Neural progenitor cell (in vitro differentiated cells): ENCODE results near the gene MYOF. TPM values are rescaled to one million over a fixed set of nuclear protein-coding genes. Genes with fewer than 3 reads are reported as not detected.

ENCODE experiments used
- DNase-seq: peaks from one replicate; pipeline ENCODE4 v3.0.0-alpha.2; 2016; ENCODE audit warnings: low spot score
- H2AFZ ChIP-seq: fragments of 200-600 bp; sonication (generic); replicated peaks from 2 replicates; pipeline ENCODE4 v1.6.1; 2016; ENCODE audit warnings: antibody characterized with exemption
- H3F3A ChIP-seq: fragments of 200-600 bp; sonication (generic); 2 replicates; pipeline ENCODE4 v1.6.1; 2016; ENCODE audit warnings: antibody characterized with exemption, low read depth
- H3K27ac ChIP-seq: fragments of 200-600 bp; sonication (generic); 2 replicates; pipeline ENCODE4 v1.5.1; 2016; ENCODE audit warnings: mild to moderate bottlenecking
- H3K27me3 ChIP-seq: fragments of 200-600 bp; sonication (generic); 2 replicates; pipeline ENCODE4 v1.6.1; 2016; ENCODE audit warnings: mild to moderate bottlenecking, moderate library complexity
- H3K36me3 ChIP-seq: fragments of 200-600 bp; sonication (generic); 2 replicates; pipeline ENCODE4 v1.5.1; 2016
- H3K4me1 ChIP-seq: fragments of 200-600 bp; sonication (generic); 2 replicates; pipeline ENCODE4 v1.6.1; 2016; ENCODE audit warnings: mixed run types
- H3K4me2 ChIP-seq: fragments of 200-600 bp; sonication (generic); 2 replicates; pipeline ENCODE4 v1.6.1; 2016
- H3K4me3 ChIP-seq: fragments of 200-600 bp; sonication (generic); 2 replicates; pipeline ENCODE4 v1.5.1; 2016
- H3K79me2 ChIP-seq: fragments of 200-600 bp; sonication (generic); 2 replicates; pipeline ENCODE4 v1.6.1; 2016; ENCODE audit warnings: low read depth
- H3K9ac ChIP-seq: fragments of 200-600 bp; sonication (generic); 2 replicates; pipeline ENCODE4 v1.6.1; 2016
- H3K9me3 ChIP-seq: fragments of 200-600 bp; sonication (generic); 2 replicates; pipeline ENCODE4 v1.5.1; 2016; ENCODE audit warnings: low read depth
- H4K20me1 ChIP-seq: fragments of 200-600 bp; sonication (generic); 2 replicates; pipeline ENCODE4 v1.6.1; 2016; ENCODE audit warnings: low read depth
- H3K27ac Mint-ChIP-seq: 3 replicates; pipeline ENCODE4 v1.8.0; 2021; ENCODE audit warnings: mixed read lengths
- H3K27me3 Mint-ChIP-seq: 2 replicates; pipeline ENCODE4 v1.8.0; 2022; ENCODE audit warnings: low read depth, mild to moderate bottlenecking, inconsistent platforms, moderate library complexity, mixed read lengths; ENCODE audit not compliant: insufficient read depth
- H3K36me3 Mint-ChIP-seq: 3 replicates; pipeline ENCODE4 v1.8.0; 2021; ENCODE audit warnings: mixed read lengths
- H3K4me1 Mint-ChIP-seq: 3 replicates; pipeline ENCODE4 v1.8.0; 2021; ENCODE audit warnings: mixed read lengths
- H3K4me3 Mint-ChIP-seq: 3 replicates; pipeline ENCODE4 v1.8.0; 2021; ENCODE audit warnings: mild to moderate bottlenecking, moderate library complexity, mixed read lengths
- H3K9me3 Mint-ChIP-seq: 3 replicates; pipeline ENCODE4 v1.8.0; 2020; ENCODE audit warnings: mixed read lengths
- CTCF ChIP-seq: fragments of 200-600 bp; sonication (generic); IDR thresholded peaks from 2 replicates; pipeline ENCODE4 v1.5.1; 2017; ENCODE audit warnings: antibody characterized with exemption, mild to moderate bottlenecking
- EZH2 ChIP-seq: fragments of 200-600 bp; sonication (generic); IDR thresholded peaks from 2 replicates; pipeline ENCODE4 v1.6.1; 2017; ENCODE audit warnings: antibody characterized with exemption, mild to moderate bottlenecking, moderate library complexity
- EZH2phosphoT487 ChIP-seq: fragments of 200-600 bp; sonication (generic); IDR thresholded peaks from 2 replicates; pipeline ENCODE4 v1.6.1; 2017; ENCODE audit warnings: antibody characterized with exemption
- total RNA-seq: library from RNA; depleted of rRNA; stranded (reverse); fragments of >200 nt; gene quantifications from 2 replicates; pipeline ENCODE4 v1.2.3, GENCODE V29; 2015; ENCODE audit warnings: low replicate concordance

MYOF gene
- total RNA-seq, 1 donor from 2014 or later, result 1.6 TPM

GRCh38 chr10:93334901-93335327, 147.2 kb downstream of the MYOF start:
- no peak overlapping the region for H3K4me2 ChIP-seq
- H4K20me1 ChIP-seq, result no peaks in the 10 kb centered on the region
- H3K27ac Mint-ChIP-seq, result no peak overlapping the region
- no peak overlapping the region for H3K4me3 Mint-ChIP-seq
- H3K9ac ChIP-seq, result no peak overlapping the region
- no peaks in the 10 kb centered on the region for H3K27me3 ChIP-seq
- no peaks in the 10 kb centered on the region for H3K36me3 Mint-ChIP-seq
- H3K79me2 ChIP-seq, result no peaks in the 10 kb centered on the region
- H3K27ac ChIP-seq, result no peak overlapping the region
- no peak overlapping the region for H2AFZ ChIP-seq
- H3K9me3 ChIP-seq, result no peaks in the 10 kb centered on the region
- H3K27me3 Mint-ChIP-seq, result no peaks in the 10 kb centered on the region
- no peak overlapping the region for H3K4me3 ChIP-seq
- no peaks in the 10 kb centered on the region for H3K9me3 Mint-ChIP-seq
- H3K4me1 ChIP-seq, result peaks cover 9% of the 10 kb centered on the region
- H3F3A ChIP-seq, result peaks cover 4% of the 10 kb centered on the region
- H3K4me1 Mint-ChIP-seq, result no peaks in the 10 kb centered on the region
- DNase-seq, result no peak
- no peak for TF ChIP-seq CTCF
- no peak for TF ChIP-seq EZH2phosphoT487
- TF ChIP-seq EZH2, result no peak
- H3K36me3 ChIP-seq, result no peaks in the 10 kb centered on the region

DNA sequence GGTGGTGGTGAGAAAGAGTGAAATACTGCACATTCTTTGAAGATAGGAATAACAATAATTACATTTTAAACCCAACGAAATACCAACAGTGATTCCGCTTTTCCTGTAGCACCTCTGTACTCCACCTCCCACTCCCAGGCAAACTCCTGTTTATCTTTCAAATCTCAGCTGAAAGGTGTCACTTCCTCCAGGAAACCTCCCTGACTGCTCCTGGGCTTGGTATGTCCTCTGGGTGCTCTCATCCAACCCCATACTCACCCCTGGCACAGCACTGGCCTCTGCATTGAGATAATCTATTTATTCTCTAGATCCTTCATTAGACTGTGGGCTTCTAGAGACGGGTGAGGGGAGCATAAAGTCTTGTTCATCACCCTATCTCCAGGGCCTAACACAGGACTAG, 148.0 kb downstream of the MYOF start:
- Histone ChIP-seq H3K36me3 (no peaks in the 10 kb centered on the region), H3K4me1 (peaks cover 9% of the 10 kb centered on the region), H3K27me3 (no peaks in the 10 kb centered on the region), H3K79me2 (no peaks in the 10 kb centered on the region), H3K27ac (no peak overlapping the region), H3K4me3 (no peak overlapping the region), H2AFZ (no peak overlapping the region), H3F3A (peaks cover 4% of the 10 kb centered on the region), H3K4me2 (peak overlapping the region; percentile 25), H3K9ac (no peak overlapping the region), H4K20me1 (no peaks in the 10 kb centered on the region), H3K9me3 (no peaks in the 10 kb centered on the region)
- no peak overlapping the region for H3K27ac Mint-ChIP-seq
- H3K27me3 Mint-ChIP-seq, result no peaks in the 10 kb centered on the region
- no peaks in the 10 kb centered on the region for H3K9me3 Mint-ChIP-seq
- no peak for TF ChIP-seq CTCF
- TF ChIP-seq EZH2, result no peak
- no peak for TF ChIP-seq EZH2phosphoT487
- H3K4me3 Mint-ChIP-seq, result no peak overlapping the region
- H3K4me1 Mint-ChIP-seq, result no peaks in the 10 kb centered on the region
- no peak for DNase-seq
- H3K36me3 Mint-ChIP-seq, result no peaks in the 10 kb centered on the region

DNA sequence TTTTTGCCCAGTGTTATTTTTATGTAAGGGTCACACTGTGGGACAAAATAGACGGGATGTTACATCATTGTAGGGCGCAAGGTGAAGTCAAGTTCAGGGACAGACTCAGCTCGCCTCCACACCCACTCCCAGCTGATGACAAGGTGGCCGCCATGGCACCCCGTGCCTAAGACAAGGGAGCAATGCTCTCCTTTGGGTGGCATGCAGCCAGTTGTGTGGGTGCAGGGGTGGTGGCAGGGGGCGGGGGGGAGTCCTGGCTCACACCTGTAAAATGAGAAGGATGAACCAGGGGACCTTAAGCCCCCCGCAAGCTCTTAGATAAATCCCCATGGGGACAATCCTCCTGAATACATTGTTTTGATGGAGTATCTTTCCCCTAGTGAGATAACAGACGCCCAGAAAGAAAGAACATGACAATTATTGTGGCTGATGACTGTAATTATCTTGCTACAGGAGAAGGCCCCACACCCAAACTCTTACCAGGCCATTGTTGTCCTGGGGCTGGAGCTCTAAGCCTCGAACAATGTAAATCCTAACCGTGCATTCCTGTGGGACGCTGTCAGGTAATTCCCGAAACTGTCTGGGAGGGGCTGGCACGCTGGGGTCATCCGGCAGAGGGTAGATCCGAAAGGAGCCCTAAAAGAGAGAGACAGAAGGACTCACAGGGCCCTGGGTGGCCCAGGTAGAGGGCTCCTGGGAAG, 148.7 kb downstream of the MYOF start:
- Histone ChIP-seq H3K4me1 (peaks cover 9% of the 10 kb centered on the region), H3F3A (peaks cover 4% of the 10 kb centered on the region), H3K79me2 (no peaks in the 10 kb centered on the region), H3K9ac (no peak overlapping the region), H4K20me1 (no peaks in the 10 kb centered on the region), H3K4me3 (no peak overlapping the region), H2AFZ (no peak overlapping the region), H3K36me3 (no peaks in the 10 kb centered on the region), H3K27ac (no peak overlapping the region), H3K9me3 (no peaks in the 10 kb centered on the region), H3K4me2 (peak overlapping the region; percentile 25), H3K27me3 (no peaks in the 10 kb centered on the region)
- TF ChIP-seq EZH2 (no peak), CTCF (no peak), EZH2phosphoT487 (no peak)
- no peaks in the 10 kb centered on the region for H3K4me1 Mint-ChIP-seq
- H3K4me3 Mint-ChIP-seq, result no peak overlapping the region
- peak; percentile 69 for DNase-seq
- no peaks in the 10 kb centered on the region for H3K9me3 Mint-ChIP-seq
- H3K27me3 Mint-ChIP-seq, result no peaks in the 10 kb centered on the region
- H3K36me3 Mint-ChIP-seq, result no peaks in the 10 kb centered on the region
- no peak overlapping the region for H3K27ac Mint-ChIP-seq
